Head of caudate nucleus (tissue), 42 donors: ENCODE measurements around the gene MRGPRG.

ENCODE experiments used
- DNase-seq, 42 donors: peaks; one replicate each; pipeline versions ENCODE4 v3.0.0 to v3.0.0-alpha.2; 2020 to 2021; ENCODE audit warnings: mixed read lengths in 7 of 42
- intact Hi-C: fragments of 100-400 bp; cut with DNase I; formaldehyde crosslinking; loops from one replicate; pipeline ENCODE4 v1.15.0; 2022

MRGPRG gene

DNA sequence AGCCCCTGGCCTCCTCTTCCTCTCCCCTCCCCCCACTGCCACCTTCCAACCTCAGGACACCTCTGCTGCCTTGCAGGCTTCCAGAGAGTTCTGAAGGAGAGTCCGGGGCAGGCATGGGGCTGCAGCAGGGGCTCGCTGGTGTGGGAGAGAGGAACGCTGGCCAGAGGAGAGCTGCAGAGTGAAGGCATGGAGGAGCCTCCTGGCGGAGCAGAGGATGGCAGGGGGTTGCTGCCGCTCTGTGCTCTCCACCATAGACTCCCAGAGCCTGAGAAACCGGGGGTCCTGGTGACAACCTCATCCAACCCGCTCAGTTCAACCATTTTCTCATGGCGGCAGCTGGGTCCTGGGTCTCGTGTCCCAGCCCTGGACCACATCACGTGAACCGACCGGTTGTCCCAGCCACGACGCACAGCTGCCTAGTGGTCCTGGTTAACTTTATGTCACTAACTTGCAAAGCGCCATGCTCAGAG, 17.5 kb downstream of the MRGPRG start:
- DNase-seq, result peak in 7 of 42 donors; percentile 1 to 28 (median 4)
- intact Hi-C loops, result no loop called here

DNA sequence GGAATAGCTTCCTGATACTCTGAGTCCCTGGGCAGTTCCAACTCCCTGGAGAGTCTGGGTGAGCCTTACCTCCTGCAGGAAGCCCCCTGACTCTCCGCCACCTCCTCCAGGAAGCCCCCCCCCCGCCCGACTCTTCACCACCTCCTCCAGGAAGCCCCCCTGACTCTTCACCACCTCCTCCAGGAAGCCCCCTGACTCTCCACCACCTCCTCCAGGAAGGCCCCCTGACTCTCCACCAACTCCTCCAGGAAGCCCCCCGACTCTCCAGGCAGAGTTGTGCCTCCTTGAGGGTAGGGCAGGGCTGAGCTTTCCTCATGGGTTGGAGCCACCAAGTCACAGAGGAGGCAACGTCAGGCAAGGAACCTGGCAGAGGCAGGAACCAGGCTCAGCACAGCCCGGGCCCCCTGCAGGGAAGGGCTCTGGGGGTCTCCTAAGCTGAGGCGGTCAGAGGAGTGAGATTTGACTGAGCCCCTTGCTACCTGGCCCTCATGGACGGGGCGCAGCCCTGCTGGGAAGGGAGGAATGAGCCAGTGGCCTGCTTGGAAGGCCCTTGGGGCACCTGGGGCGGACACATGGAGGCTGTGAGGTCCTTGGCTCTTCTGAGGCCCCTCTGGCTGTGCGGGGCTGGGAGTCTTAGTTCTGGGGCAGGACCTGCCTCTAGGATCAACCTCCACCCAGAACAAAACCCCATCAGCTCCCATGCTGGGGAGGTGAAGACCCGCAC, 18.1 kb downstream of the MRGPRG start:
- intact Hi-C loops, result no loop called here
- DNase-seq, result peak in 7 of 42 donors; percentile 0 to 14 (median 1)

DNA sequence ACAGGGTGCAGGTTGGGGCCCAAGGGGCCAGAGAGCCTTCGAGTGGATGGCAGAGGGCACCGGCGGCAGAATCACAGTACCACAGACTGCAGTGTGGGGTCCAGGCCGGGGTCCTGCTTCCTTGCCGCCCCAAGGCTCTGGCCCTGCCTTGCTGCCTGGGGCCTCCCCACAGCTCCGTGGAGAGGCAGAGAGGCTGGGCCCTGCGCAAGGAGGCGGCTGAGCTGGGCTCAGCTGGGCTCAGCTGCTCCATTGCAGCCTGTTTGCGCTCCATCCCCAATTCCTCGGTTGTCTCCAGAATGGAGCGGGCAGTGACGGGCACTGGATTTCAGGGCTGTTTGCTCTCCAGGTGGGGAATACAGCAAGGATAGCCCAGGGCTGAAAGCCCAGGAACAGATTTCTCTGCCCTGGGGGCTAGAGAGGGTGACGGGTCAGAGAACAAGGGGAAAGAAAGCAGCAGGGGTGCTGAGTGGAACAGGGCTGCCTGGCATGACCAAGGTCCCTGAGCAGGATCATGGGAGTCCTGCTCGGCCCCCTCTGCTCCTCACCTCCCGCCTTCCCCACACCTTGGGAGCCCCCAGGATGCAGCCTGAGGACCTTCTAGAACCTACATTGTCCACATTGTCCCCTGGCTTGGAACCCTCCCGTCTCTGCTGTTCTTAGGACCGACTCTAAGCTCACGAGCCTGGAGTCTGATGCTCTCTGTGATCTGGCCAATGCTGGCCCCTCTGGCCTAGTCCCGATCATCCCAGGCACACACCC, 18.9 kb downstream of the MRGPRG start:
- peak in 6 of 42 donors; percentile 1 to 25 (median 6) for DNase-seq
- intact Hi-C loops, result no loop called here

DNA sequence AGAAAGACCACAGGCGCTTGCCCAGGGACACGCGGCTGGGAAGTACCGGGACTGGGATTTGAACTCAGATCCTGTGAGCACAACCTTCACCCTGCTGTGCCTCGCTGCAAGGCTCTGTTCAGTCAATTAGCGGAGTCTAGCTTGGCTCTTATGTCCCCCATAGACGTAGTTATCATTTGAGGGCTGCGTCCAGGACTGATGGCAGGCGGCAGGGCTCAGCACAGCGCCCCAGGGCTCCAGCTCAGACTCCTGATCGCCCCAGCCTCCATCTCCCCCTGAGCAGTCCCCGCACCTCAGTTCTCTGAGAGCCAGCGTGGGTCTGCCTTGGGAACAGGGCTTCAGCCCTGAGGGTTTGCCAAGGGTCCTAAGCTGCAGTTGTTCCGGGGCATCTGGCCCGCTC, 19.8 kb downstream of the MRGPRG start:
- DNase-seq, result peak in 3 of 42 donors; percentile 1 to 6 (median 2)
- intact Hi-C loops, result no loop called here

DNA sequence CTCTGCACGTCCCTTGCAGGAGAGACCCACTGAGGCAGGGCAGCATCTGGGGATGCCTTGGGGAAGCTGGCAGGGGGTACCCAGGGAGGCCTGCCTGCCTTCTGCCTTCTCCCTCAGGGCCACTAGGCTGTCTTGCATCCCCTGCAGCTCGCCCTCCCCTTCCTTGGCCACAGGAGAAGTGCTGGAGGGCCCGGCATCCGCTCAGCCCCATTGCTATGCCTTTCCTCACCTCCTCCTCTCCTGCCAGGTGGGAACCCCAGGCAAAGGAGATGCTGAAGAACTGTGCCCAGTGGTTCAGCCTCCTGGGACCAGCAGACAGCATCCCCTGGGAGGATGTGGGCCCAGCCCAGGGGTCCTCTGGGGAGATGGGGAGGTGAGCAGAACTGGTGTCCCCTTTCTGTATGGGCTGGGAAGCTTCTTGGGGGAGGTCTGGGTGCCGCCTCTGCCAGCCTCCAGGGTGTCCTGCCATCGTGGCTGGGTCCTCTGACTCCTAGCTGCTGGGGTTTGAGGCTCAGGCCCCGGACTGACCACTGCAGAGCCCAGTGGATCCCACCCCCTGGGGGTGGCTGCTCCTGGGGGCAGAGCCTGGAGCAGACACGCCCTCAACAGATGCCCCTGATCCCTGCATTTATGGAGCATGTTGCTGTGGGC, 20.6 kb downstream of the MRGPRG start:
- peak in 4 of 42 donors; percentile 1 to 32 (median 3) for DNase-seq
- intact Hi-C loops, result no loop called here

DNA sequence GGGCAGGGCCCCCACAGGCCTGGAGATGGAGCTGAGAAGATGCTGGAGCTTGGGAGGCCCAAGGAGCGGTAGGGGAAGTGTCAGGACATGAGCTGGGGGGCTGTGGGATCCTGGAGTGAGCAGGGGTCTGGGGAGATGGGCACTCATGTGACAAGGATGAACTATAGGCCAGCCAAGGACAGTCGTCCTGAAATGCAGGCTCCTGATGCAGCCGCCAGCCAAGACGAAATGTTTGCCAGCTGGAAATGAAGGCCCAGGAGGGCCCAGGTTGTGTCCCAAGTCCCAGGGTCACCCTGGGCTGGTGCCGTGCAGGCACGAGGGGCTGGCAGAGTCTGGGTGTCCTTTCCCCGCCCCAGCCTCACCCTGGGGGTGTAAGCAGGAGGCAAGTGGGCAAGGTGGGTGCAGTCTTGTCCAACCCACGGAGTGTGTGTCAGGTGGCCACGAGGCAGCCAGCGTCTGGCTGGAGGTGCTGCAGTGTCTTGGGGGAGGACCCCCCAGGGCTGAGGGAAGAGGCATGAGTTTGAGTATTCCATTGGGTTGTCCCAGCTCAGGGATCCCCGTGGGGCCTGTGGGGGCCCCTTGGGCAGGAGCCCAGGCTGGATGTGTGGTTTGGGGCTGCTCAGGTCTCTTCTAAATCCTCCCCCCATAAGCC, 21.4 kb downstream of the MRGPRG start:
- intact Hi-C loops, result no loop called here
- peak in 9 of 42 donors; percentile 2 to 29 (median 9) for DNase-seq

DNA sequence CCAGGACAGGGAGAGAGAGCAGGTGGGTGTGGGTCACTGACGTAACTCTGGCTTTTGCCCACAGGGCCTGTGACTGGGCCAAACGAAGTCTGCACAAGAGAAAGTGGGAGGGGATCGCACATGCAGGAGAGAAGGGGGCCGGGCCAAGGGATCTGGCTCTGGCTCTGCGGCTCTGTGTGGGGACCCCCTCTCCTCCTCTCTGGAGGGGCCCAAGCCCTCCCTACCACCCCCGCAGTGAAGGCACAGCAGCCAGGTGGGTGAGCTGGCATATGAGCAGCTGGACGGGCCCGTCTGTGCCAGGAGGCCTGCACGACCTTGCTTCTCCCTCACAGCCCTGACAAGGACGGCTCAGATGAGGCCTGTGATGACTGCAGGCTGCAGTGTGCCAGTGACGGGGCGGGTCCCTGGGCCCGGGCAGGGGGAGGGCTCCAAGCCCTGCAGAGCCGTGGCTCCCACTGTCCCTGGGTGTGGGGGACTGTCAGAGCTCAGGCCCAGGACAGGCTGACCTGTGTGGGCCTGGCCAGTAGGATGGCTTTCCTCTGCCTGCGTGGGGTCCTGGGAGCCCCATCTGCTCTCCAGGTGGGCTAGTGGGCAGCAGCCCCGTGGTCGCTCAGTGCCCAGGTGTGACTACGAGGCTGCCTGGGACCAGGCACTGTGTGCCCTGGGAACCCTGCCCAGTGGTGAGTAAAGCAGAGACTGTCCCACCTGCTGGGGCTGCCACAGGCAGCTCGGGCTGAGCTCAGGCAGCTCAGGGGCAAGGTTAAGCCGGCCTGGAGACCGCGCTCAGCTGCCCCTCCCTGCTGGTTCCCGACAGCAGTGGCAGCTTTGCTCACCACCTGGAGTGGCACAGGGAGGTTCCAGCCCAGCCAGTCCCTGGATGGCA, 22.2 kb downstream of the MRGPRG start:
- intact Hi-C loops, result no loop called here
- DNase-seq, result peak in 8 of 42 donors; percentile 1 to 25 (median 6)

DNA sequence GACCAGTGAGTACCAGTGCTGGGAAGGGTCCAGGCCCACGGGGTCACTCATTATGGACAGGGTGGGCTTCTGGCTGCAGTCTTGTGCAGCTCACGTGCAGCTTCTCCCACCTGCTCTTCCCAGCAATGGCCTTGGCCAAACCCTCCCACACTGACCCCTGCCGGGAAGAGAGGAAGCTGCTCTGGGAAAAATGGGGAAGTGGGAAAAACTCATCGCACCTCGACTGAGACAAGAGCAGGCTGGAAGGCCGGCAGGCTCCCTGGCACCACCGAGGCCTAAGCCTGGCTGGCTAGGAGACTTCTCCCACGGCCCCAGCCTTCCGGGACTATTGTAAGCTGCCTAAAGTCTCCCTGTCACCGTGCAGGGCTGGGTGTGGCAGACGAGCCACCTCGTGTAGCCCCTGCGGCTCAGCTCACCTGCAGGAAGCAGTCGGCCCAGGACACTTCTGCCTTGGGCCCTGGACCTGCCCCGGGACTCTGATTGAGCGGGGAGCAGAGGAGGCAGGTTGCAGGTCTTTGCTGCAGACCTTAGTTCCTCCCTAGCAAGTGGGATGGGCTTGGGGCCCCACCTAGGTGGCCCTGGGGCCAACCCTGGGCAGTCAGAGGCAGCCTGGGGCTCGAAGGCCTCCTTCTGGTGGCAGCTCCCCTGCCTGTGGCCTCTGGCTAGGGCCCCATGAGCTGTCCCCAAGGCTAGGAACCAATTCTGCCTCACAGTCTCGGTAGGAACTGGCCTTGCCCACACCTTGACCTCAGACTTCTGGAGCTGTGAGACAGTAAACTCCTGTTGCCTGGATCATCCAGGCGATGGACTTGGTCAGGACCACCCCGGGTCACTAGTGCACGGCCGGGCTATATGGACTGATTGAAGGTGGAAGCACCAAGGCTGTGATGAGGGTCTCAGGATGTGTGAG, 23.1 kb downstream of the MRGPRG start:
- intact Hi-C loops, result no loop called here
- DNase-seq, result peak in 8 of 42 donors; percentile 2 to 35 (median 8)

DNA sequence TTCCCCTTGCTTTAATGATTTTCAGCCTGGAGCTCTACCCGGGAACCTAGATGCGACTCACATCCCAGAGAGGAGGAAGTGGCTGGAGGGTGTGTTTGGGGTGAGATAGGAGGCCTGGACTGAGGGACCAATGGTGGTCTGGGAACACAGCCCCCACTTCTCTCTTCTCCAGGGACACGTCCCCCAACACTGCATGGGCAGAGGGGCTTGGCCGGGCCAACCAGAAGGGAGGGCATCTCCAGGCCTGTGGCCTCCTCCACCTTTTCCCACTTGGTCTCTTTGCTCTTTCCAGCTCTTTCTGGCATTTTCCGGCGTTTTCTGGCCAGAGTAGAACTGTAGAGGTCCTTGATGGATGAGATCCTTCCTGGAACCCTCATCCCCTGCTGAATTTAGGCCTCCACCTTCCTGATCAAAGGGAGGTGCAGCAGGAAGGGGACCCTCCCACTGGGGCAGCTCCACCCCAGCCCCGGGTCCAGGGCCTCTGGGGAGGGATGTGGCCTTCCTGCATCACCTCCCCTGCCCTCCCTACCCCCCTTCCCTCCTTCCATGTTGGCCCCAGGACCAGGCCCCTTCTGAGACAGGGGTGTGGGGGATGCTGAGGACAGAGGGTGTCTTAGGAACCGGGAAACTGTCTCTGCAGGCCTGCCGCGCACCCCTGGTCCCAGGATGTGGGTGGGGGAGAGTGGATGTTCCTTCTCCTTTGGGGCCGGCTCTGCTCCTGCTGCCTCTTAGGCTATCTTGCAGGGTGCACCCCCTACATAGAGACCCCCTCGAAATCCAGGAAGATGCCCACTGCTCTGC, 24.4 kb downstream of the MRGPRG start:
- intact Hi-C loops, result no loop called here
- DNase-seq, result peak in 5 of 42 donors; percentile 4 to 22 (median 9)

DNA sequence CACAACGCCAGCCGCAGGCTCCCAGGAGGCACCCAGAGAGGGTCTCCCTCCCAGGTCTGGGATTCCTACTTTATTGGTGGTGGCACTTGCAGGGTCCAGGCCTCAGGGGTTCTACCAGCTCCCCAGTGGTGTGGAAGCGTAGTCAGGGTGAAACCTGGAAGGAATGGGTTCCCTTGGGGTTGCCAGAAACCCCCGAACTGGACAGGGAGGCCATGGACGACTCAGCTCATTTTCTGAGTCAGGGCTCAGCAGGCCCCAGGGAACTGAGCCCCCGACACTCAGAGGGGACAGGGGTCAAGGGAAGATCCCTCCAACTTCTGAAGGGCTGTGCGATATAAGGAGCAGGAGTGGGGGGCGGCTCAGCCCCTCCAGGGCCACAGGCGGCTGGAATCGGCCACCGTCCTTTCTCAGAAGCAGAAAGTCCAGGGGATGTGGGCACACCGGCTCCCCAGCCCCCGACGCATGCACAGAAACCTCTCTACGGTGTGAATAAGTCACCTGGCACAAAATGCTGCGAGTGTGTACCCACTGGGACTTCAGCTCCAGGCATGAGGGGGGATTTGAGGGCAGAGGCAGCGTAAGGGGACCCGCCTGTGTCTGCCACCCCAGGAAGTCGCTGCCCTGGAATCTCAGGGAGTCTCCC, 25.1 kb downstream of the MRGPRG start:
- intact Hi-C loops, result no loop called here
- DNase-seq, result peak in 5 of 42 donors; percentile 0 to 15 (median 4)

DNA sequence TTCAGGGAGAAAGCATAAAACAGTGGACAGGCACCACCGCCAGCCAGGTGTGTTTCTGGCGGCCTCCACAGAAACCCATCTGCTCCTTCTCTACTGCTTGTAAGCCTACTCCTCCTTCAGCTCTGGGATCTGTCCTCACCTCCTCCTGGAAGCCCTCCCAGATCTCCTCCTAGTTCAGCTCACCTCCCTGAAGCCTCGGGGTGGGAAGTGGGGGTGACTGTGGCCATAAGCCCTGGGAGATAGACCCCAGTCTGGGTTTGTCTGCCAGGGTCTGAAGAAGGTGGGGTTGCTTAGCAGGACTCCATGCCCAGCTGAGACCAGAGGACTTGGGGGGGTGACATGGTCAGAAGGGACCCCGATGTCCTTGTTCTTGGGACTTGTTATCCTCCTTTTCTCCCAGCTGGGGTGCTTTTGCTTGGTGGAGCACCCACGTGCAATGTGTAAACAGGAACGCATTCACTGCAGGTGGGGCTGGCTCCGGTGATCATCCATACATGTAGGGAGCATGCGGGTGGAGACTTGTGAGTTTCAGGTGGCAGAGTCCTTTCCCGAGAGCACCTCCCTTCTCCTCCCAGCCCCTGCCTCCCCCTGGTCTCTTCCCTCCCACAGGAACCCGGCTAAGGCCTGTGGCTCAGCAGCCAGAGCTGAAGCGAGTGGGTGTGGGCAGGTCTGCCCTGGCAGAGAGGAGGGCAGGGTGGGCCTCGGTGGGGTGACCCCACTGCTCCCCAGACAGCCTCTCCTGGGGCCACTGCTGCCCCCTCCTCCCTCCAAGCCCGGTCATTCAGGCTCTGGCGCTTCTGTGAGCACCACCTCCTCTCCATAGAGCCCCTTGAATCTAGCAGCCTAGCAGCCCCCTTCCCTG, 25.9 kb downstream of the MRGPRG start:
- intact Hi-C loops, result no loop called here
- DNase-seq, result peak in 7 of 42 donors; percentile 2 to 16 (median 8)

DNA sequence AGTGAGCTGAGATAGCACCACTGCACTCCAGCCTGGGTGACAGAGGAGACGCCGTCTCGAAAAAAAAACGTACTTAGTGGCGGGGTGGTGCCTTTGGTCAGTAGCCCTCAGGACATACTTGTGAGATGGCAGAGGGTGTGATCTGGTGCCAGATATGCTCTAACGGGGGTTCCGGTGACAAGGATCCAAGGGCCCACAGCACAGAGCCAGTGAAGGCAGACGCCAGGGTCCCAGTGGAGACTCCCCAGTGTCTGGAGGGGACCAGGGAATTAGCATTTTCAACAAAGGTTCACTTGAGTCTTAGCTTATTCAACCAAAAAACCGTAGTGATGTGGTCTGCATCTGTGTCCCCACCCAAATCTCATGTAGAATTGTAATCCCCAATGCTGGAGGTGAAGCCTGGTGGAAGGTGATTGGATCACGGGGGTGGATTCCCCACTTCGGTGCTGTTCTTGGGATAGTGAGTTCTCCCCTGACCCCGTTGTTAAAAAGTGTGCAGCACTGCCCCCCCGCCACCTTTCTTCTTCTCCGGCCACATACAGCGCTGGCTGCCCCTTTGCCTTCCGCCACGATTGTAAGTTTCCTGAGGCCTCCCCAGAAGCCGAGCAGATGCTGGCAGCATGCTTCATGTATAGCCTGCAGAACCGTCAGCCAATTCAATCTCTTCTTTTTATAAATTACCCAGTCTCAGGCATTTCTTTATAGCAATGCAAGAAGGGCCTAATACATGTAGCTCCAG, 26.9 kb downstream of the MRGPRG start:
- intact Hi-C loops, result no loop called here
- peak in 6 of 42 donors; percentile 0 to 22 (median 2) for DNase-seq

DNA sequence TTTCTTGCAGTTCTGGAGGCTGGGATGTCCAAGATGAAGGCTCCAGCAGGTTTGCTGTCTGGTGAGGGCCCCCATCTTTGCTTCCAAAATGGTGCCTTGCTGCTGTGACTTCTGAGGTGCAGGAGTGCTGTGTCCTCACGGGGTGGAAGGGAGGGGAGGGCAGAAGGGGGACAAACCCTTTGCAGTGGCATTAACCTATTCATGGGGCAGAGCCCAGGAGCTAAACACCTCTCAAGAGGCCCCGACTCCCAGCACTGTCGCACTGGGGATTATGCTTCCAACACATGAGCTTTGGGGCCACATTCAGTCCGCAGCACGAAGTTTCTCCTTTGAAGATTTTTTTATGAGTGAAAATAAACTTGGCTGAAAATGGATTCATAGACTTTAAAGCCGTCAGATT, 28.0 kb downstream of the MRGPRG start:
- DNase-seq, result peak in 6 of 42 donors; percentile 1 to 27 (median 5)
- intact Hi-C loops, result no loop called here

DNA sequence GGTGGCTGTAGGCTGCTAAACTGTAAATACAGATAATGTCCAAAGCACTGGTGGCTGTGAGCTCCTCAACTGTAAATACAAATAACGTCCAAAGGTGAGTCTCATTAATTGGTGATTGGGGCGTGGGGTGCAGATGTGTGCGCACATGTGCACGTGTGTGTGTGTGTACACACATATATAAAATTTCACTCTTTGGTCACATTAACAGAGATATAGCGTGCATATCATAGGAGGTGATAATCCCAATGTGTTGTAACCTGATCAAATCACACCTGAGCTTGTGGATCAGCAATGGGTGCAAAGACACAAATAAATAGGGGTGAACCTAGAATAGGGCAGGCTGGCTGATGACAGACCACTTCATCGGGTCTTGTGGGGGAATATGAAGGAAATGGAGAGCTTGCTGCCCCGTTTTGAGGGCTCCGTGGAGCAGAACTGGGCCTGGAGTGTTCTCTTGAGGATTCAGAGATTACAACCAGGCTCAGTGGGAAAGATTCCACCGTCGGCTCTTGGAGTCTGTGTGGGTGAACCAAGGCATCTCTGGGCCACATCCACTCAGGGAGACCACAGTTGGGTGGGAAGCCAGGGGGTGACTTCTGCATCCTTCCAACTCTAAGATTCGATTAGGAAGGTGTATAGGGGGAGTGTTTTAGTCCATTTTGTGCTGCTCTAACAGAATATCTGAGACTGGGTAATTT, 28.6 kb downstream of the MRGPRG start:
- peak in 5 of 42 donors; percentile 0 to 19 (median 5) for DNase-seq
- intact Hi-C loops, result no loop called here
